ENCODE data around the gene CPZ.

The CPZ gene

DNA sequence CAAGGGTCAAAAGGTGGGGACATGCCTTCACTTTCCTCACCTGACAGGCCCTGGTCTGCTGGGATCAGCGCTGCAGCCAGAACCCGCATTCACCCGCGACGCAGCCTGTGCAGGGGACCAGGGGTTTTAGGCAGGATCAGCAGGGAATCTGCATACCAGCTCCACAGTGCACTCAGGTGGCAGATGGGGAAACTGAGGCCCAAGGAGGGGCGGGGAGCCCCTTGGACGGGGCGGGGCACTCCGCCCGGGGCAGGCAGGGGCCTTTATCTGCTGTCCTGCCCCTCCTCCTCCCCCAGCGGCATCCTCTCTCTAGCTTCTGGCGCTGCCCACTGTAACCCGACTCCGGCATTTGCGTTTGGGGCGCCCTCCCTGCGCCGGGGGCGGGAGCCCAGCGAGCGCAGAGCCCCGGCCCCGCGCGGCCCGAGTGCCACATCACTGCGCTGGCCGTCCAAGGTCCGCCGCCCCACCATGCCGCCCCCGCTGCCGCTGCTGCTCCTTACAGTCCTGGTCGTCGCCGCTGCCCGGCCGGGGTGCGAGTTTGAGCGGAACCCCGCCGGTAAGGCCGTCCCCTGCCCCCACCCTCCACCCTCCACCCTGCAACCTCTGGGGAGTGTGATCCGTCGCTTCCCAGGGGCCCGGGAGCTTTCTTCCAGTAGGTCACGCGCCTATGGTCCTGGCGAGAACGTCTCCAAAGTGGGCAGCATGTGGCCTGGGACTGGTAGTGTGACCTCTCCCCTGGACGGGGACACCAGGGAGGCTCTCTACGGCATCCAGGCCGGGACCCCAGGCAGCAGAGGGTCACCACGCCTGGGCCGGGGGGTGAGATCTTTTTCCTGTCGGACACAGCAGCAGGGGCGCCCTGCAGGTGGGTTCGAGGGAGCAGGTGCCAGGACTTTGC, at the start of gene CPZ:
Gene CPZ (plus strand): TSS at position 400 of the 898 bp plus-strand sequence. CDS start 69 bp downstream, at position 469.
- DNase-seq (ENCODE audit: low read depth in 2 of 2): no peak

DNA sequence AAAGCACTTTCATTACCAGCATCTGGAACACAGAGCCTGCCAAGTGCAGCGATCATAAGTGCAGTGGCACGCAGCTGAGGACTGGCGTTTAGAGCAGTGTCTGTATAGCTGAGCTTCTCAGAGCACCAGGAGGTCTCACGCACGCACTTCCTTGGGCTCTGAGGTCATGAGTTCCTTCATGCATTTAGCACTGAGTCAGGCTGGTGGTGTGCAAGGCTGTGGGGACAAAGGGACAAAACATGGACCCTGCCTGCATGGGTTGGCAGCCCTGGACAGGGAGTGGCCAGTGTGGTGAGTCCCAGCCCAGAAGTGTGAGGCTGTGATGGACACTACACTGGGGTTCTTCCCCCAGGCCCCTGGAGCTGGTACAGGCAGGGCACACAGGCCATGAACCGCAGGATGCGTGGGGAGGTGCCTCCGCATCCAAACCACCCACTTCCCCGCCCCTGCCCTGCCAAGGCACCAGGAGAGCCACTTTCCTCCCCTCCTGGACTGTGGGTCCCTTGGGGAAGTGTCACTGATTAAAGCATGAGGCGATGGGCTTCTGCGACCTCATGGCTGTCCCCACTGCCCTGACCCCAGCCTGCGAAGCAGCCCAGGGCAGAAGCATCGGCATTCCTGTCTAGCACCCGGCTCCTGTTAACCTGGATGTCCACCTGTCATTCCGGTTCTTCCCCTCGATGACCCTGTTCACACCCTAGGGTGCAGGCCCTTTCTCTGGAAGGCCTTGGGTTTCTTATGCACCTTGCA, 49.6 kb upstream of the CPZ start:
- no peak for DNase-seq (ENCODE audit: low read depth in 2 of 2)

GRCh38 chr4:8543623-8544022, 48.9 kb upstream of the CPZ start:
- DNase-seq (ENCODE audit: low read depth in 2 of 2): no peak

GRCh38 chr4:8544282-8544681, 48.3 kb upstream of the CPZ start:
- DNase-seq (ENCODE audit: low read depth in 2 of 2): no peak

DNA sequence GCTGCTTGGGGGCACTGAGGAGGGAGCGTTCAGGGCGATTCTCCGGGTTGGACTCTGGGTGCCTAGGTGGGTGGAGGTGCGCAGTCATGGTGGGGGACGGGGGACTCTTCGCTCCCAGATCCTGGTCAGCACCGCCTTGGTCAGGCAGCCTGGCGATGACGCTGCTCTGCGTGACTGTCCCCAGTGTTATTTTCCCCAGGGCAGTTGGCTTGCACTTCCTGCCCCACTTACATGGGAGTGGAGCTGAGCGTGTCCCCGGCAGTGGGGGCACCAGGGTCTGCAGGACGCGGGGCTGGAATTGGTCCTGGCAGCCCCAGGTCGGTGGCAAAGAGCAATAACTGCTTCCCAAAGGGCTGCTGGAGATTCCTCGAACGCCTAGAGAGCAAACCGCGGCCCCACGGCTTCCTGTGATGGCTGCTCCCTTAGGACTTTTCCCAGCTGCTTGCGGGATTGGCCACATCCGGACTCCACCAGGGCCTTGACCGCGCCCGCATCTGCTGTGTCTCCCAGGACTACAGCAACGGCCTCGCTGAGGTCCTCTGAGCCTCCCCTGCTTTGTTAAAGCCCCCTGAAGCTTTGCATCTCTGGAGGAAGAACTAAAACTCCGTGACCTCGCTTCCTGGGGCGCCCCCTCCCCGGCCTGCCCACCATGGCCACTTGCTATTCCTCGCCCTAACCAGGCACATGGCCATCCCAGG, 47.7 kb upstream of the CPZ start:
- DNase-seq (ENCODE audit: low read depth in 2 of 2): no peak

- DNase-seq (ENCODE audit: low read depth in 2 of 2): no peak
Observed at GRCh38 chr4:8545439-8545765, 47.2 kb upstream of the CPZ start.

GRCh38 chr4:8546766-8547107, 45.8 kb upstream of the CPZ start:
- DNase-seq (ENCODE audit: low read depth in 2 of 2): no peak

DNA sequence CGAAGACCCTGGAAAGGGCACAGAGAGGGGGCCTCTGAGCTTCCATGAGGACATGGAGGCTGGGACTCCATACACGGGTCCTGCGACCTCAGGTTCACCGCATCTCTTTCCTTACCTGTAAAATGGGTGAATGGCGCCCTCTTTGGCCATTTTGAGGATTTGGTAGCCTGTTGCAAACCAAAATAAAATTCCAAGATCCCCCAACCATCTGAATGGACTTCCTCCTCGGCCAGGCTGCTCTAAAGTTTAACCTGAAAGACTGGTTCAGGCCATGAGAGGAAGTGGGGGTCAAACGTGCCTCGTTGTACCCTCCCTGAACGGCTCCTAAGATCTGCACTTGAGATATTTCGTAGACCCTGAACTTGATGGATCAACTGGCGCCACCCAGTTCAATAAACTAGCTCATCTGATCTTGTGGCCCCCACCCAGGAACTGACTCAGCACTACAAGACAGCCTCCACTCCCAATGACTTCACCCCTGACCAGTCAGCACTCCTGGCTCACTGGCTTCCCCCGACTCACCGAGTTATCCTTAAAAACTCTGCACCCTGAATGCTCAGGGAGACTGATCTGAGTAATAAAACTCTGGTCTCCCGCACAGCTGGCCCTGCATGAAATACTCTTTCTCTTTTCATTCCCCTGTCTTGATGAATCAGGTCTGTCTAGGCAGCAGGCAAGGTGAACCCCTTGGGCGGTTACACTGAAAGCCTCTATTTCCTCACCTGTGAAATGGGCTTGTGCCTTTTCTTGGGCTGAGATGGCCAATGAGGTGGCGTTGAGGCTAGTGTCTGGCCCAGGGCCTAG, 45.3 kb upstream of the CPZ start:
- peak in 1 of 2 donors; percentile 2 for DNase-seq (ENCODE audit: low read depth in 2 of 2)

GRCh38 chr4:8547912-8548730, 44.4 kb upstream of the CPZ start:
- no peak for DNase-seq (ENCODE audit: low read depth in 2 of 2)

- no peak for DNase-seq (ENCODE audit: low read depth in 2 of 2)
Observed at GRCh38 chr4:8548731-8549351, 43.7 kb upstream of the CPZ start.

DNA sequence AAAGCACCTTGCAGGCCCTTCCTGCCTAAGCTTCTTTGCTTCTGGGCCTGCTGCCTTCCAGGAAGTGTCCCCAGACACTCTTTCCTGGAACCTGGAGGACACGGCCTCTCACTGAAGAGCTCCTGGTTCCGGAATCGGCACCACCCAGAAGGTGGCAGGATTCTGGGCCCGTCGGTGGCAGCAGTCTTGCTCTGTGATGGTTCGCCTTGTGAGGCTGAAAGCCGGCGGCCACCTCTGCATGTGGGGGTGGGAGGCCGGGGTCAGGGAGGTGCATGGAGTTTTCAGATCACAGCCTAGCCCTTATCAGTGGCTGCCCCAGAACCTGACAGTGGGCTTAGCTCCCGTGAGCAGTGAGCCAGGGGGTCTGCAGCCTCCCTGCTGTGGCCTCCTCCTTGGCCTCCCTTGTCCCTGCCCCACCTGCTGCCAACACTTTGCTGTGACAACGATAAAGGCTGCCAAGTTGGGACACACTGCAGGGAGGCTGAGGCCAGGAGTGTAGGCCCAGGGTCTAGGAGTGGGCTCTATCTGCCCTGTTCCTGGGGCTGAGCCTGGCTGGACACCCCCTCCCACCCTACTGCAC, 43.1 kb upstream of the CPZ start:
- DNase-seq (ENCODE audit: low read depth in 2 of 2): no peak

GRCh38 chr4:8550691-8551090, 41.9 kb upstream of the CPZ start:
- no peak for DNase-seq (ENCODE audit: low read depth in 2 of 2)

GRCh38 chr4:8552024-8552423, 40.5 kb upstream of the CPZ start:
- DNase-seq (ENCODE audit: low read depth in 2 of 2): no peak

- no peak for DNase-seq (ENCODE audit: low read depth in 2 of 2)
Observed at GRCh38 chr4:8552581-8553205, 39.9 kb upstream of the CPZ start.

- DNase-seq (ENCODE audit: low read depth in 2 of 2): no peak
Observed at GRCh38 chr4:8553216-8553615, 39.3 kb upstream of the CPZ start.

DNA sequence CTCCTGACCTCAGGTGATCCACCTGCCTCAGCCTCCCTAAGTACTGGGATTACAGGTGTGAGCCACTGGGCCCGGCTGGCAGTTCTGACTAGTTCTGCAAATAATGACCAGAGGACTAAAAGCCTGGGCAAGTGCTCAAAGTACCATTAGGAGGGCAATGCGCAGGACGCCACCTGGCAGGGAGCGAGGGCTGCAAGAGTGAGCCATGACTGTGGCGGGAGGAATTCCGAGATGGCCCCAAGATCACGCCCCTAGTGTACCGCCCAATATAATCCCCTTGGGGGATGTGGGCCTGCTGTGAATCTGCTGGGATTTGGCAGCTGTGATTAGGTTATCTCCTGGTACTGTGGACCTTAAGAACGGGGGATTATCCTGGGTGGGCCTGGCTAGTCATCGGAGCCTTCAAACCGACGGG, 38.6 kb upstream of the CPZ start:
- no peak for DNase-seq (ENCODE audit: low read depth in 2 of 2)

DNA sequence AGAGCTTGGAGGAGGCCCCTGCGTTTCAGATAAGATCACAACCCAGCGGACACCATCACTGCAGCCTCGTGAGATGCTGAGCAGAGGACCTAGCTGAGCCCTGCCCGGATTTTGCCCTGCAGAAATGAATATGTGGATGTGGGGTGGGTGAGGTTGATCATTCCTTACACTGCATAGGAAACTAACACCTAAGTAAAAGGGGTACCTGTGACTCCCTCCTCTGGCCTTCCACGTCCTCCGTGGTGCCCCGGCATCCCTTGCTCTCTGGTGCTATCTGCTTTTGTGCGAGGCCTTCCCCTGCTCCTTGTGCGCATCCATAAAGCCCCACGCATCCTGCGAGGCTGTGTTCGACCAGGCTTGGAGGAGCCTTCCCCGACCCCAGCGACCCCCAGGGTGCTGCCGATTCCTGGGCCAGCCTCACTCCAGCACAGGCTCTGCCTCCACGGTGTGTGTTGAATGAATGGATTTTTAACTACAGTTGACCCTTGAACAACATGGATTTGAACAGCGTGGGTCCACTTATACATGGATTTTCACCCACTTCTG, 37.9 kb upstream of the CPZ start:
- DNase-seq (ENCODE audit: low read depth in 2 of 2): no peak

- no peak for DNase-seq (ENCODE audit: low read depth in 2 of 2)
Observed at GRCh38 chr4:8555716-8556115, 36.8 kb upstream of the CPZ start.
